ENCODE data around the gene KRTAP13-1. TPM values are rescaled to one million over a fixed set of nuclear protein-coding genes. Genes with fewer than 3 reads are reported as not detected.

KRTAP13-1 gene
- total and polyA plus RNA-seq, 4 donors: not detected

- Histone ChIP-seq H3K27me3 (ENCODE audit: control insufficient read depth, insufficient read depth, low read length) (no peaks in the 10 kb centered on the region), H3K4me1 (ENCODE audit: control insufficient read depth, insufficient read depth, low read length) (no peaks in the 10 kb centered on the region), H3K9me3 (ENCODE audit: control insufficient read depth, insufficient read depth, low read length) (no peaks in the 10 kb centered on the region), H3K4me3 (ENCODE audit: low read depth, low read length) (no peak overlapping the region), H3K27ac (ENCODE audit: low read depth, low read length) (no peak overlapping the region), H3K36me3 (ENCODE audit: control insufficient read depth, insufficient read depth, low read length) (no peaks in the 10 kb centered on the region)
- 45% methylated on average over 1 of the region's 1 CpG for WGBS (ENCODE audit: insufficient coverage)
- no peak for DNase-seq (ENCODE audit: low read depth in 4 of 6, low spot score in 6 of 6)
Observed at GRCh38 chr21:30444204-30444603, 48.4 kb downstream of the KRTAP13-1 start.

Small RNA genes within 50 kb of the gene (small RNA-seq; reads per million reads assigned to genes)
- gene KRTAP23-1 (ENCODE audit: low replicate concordance): not detected
- gene MIR4327 (ENCODE audit: low replicate concordance): not detected

Other genes starting within 250 kb of the KRTAP13-1 start
- gene CLDN17, start 229.2 kb upstream of the KRTAP13-1 start, total RNA-seq: not detected
- not detected for gene CLDN17, start 229.2 kb upstream of the KRTAP13-1 start, polyA plus RNA-seq (ENCODE audit: insufficient read length in 2 of 2)
- under 1 TPM in 1 of 2 donors, not detected in 1; 0.11 TPM for gene CLDN8, start 179.9 kb upstream of the KRTAP13-1 start, total RNA-seq
- gene CLDN8, start 179.9 kb upstream of the KRTAP13-1 start, polyA plus RNA-seq (ENCODE audit: insufficient read length in 2 of 2): under 1 TPM in 1 of 2 donors, not detected in 1; 0.20 TPM
- gene KRTAP24-1, start 113.1 kb upstream of the KRTAP13-1 start, total RNA-seq: not detected
- not detected for gene KRTAP24-1, start 113.1 kb upstream of the KRTAP13-1 start, polyA plus RNA-seq (ENCODE audit: insufficient read length in 2 of 2)
- gene KRTAP25-1, start 106.5 kb upstream of the KRTAP13-1 start, total RNA-seq: not detected
- not detected for gene KRTAP25-1, start 106.5 kb upstream of the KRTAP13-1 start, polyA plus RNA-seq (ENCODE audit: insufficient read length in 2 of 2)
- gene KRTAP26-1, start 75.7 kb upstream of the KRTAP13-1 start, total RNA-seq: not detected
- gene KRTAP26-1, start 75.7 kb upstream of the KRTAP13-1 start, polyA plus RNA-seq (ENCODE audit: insufficient read length in 2 of 2): not detected
- not detected for gene KRTAP27-1, start 58.3 kb upstream of the KRTAP13-1 start, total RNA-seq
- gene KRTAP27-1, start 58.3 kb upstream of the KRTAP13-1 start, polyA plus RNA-seq (ENCODE audit: insufficient read length in 2 of 2): not detected
- not detected for gene KRTAP23-1, start 47.4 kb upstream of the KRTAP13-1 start, total RNA-seq
- not detected for gene KRTAP23-1, start 47.4 kb upstream of the KRTAP13-1 start, polyA plus RNA-seq (ENCODE audit: insufficient read length in 2 of 2)
- not detected for gene KRTAP13-2, start 23.8 kb upstream of the KRTAP13-1 start, total RNA-seq
- gene KRTAP13-2, start 23.8 kb upstream of the KRTAP13-1 start, polyA plus RNA-seq (ENCODE audit: insufficient read length in 2 of 2): not detected
- not detected for gene KRTAP13-3, start 29.9 kb downstream of the KRTAP13-1 start, total RNA-seq
- gene KRTAP13-3, start 29.9 kb downstream of the KRTAP13-1 start, polyA plus RNA-seq (ENCODE audit: insufficient read length in 2 of 2): not detected
- gene KRTAP13-4, start 34.2 kb downstream of the KRTAP13-1 start, total RNA-seq: not detected
- gene KRTAP13-4, start 34.2 kb downstream of the KRTAP13-1 start, polyA plus RNA-seq (ENCODE audit: insufficient read length in 2 of 2): not detected
- not detected for gene KRTAP15-1, start 44.2 kb downstream of the KRTAP13-1 start, total RNA-seq
- not detected for gene KRTAP15-1, start 44.2 kb downstream of the KRTAP13-1 start, polyA plus RNA-seq (ENCODE audit: insufficient read length in 2 of 2)
- not detected for gene KRTAP19-1, start 84.3 kb downstream of the KRTAP13-1 start, total RNA-seq
- gene KRTAP19-1, start 84.3 kb downstream of the KRTAP13-1 start, polyA plus RNA-seq (ENCODE audit: insufficient read length in 2 of 2): not detected
- gene KRTAP19-2, start 91.4 kb downstream of the KRTAP13-1 start, total RNA-seq: not detected
- gene KRTAP19-2, start 91.4 kb downstream of the KRTAP13-1 start, polyA plus RNA-seq (ENCODE audit: insufficient read length in 2 of 2): not detected
- not detected for gene KRTAP19-3, start 96.0 kb downstream of the KRTAP13-1 start, total RNA-seq
- not detected for gene KRTAP19-3, start 96.0 kb downstream of the KRTAP13-1 start, polyA plus RNA-seq (ENCODE audit: insufficient read length in 2 of 2)
- not detected for gene KRTAP19-4, start 101.1 kb downstream of the KRTAP13-1 start, total RNA-seq
- not detected for gene KRTAP19-4, start 101.1 kb downstream of the KRTAP13-1 start, polyA plus RNA-seq (ENCODE audit: insufficient read length in 2 of 2)
- gene KRTAP19-5, start 106.1 kb downstream of the KRTAP13-1 start, total RNA-seq: not detected
- not detected for gene KRTAP19-5, start 106.1 kb downstream of the KRTAP13-1 start, polyA plus RNA-seq (ENCODE audit: insufficient read length in 2 of 2)
- gene KRTAP19-6, start 145.8 kb downstream of the KRTAP13-1 start, total RNA-seq: not detected
- gene KRTAP19-6, start 145.8 kb downstream of the KRTAP13-1 start, polyA plus RNA-seq (ENCODE audit: insufficient read length in 2 of 2): not detected
- gene KRTAP19-7, start 165.3 kb downstream of the KRTAP13-1 start, total RNA-seq: not detected
- not detected for gene KRTAP19-7, start 165.3 kb downstream of the KRTAP13-1 start, polyA plus RNA-seq (ENCODE audit: insufficient read length in 2 of 2)
- gene KRTAP22-2, start 194.4 kb downstream of the KRTAP13-1 start, total RNA-seq: not detected
- gene KRTAP22-2, start 194.4 kb downstream of the KRTAP13-1 start, polyA plus RNA-seq (ENCODE audit: insufficient read length in 2 of 2): not detected
- gene KRTAP6-3, start 196.4 kb downstream of the KRTAP13-1 start, total RNA-seq: not detected
- not detected for gene KRTAP6-3, start 196.4 kb downstream of the KRTAP13-1 start, polyA plus RNA-seq (ENCODE audit: insufficient read length in 2 of 2)
- gene KRTAP6-2, start 202.9 kb downstream of the KRTAP13-1 start, total RNA-seq: not detected
- not detected for gene KRTAP6-2, start 202.9 kb downstream of the KRTAP13-1 start, polyA plus RNA-seq (ENCODE audit: insufficient read length in 2 of 2)
- gene KRTAP22-1, start 205.1 kb downstream of the KRTAP13-1 start, total RNA-seq: not detected
- not detected for gene KRTAP22-1, start 205.1 kb downstream of the KRTAP13-1 start, polyA plus RNA-seq (ENCODE audit: insufficient read length in 2 of 2)
- not detected for gene KRTAP6-1, start 217.9 kb downstream of the KRTAP13-1 start, total RNA-seq
- gene KRTAP6-1, start 217.9 kb downstream of the KRTAP13-1 start, polyA plus RNA-seq (ENCODE audit: insufficient read length in 2 of 2): not detected
- gene KRTAP20-1, start 220.4 kb downstream of the KRTAP13-1 start, total RNA-seq: not detected
- gene KRTAP20-1, start 220.4 kb downstream of the KRTAP13-1 start, polyA plus RNA-seq (ENCODE audit: insufficient read length in 2 of 2): not detected
- not detected for gene KRTAP20-4, start 224.6 kb downstream of the KRTAP13-1 start, total RNA-seq
- not detected for gene KRTAP20-4, start 224.6 kb downstream of the KRTAP13-1 start, polyA plus RNA-seq (ENCODE audit: insufficient read length in 2 of 2)
- gene KRTAP20-2, start 239.2 kb downstream of the KRTAP13-1 start, total RNA-seq: not detected
- gene KRTAP20-2, start 239.2 kb downstream of the KRTAP13-1 start, polyA plus RNA-seq (ENCODE audit: insufficient read length in 2 of 2): not detected
- gene KRTAP20-3, start 246.8 kb downstream of the KRTAP13-1 start, total RNA-seq: not detected
- gene KRTAP20-3, start 246.8 kb downstream of the KRTAP13-1 start, polyA plus RNA-seq (ENCODE audit: insufficient read length in 2 of 2): not detected